IMR-90 (cell line): ENCODE data around the gene USP43.

Source experiments
- BHLHE40 ChIP-seq: fragments of 150-350 bp; IDR thresholded peaks from 2 replicates; pipeline ENCODE4 v1.6.1; 2016; ENCODE audit warnings: mild to moderate bottlenecking, low read depth, low read length
- CEBPB ChIP-seq: IDR thresholded peaks from 2 replicates; pipeline ENCODE4 v1.6.1; 2012; ENCODE audit warnings: low read depth, low read length, improper control_type of control experiment
- MAZ ChIP-seq: IDR thresholded peaks from 2 replicates; pipeline ENCODE4 v1.6.1; 2012; ENCODE audit warnings: low read depth, mild to moderate bottlenecking, low read length, improper control_type of control experiment, moderate library complexity, borderline replicate concordance
- MXI1 ChIP-seq: IDR thresholded peaks from 2 replicates; pipeline ENCODE4 v1.6.1; 2012; ENCODE audit warnings: low read depth, mild to moderate bottlenecking, low read length, moderate library complexity, borderline replicate concordance
- POLR2A ChIP-seq: IDR thresholded peaks from 2 replicates; pipeline ENCODE4 v1.6.1; 2012; ENCODE audit warnings: mild to moderate bottlenecking, low read depth, low read length
- RAD21 ChIP-seq: IDR thresholded peaks from 2 replicates; pipeline ENCODE4 v1.6.1; 2012; ENCODE audit warnings: low read length, improper control_type of control experiment
- RCOR1 ChIP-seq: IDR thresholded peaks from 2 replicates; pipeline ENCODE4 v1.6.1; 2012; ENCODE audit warnings: mild to moderate bottlenecking, low read length, improper control_type of control experiment; ENCODE audit not compliant: insufficient replicate concordance
- RFX5 ChIP-seq: IDR thresholded peaks from 2 replicates; pipeline ENCODE4 v1.8.0; 2012; ENCODE audit warnings: low read depth, mild to moderate bottlenecking, low read length, moderate library complexity
- SMC3 ChIP-seq: fragments of 150-350 bp; IDR thresholded peaks from 2 replicates; pipeline ENCODE4 v1.6.1; 2016; ENCODE audit warnings: low read depth, mild to moderate bottlenecking, antibody characterized with exemption, low read length, moderate library complexity
- TF ChIP-seq, protein P1 (sequence below): conservative IDR thresholded peaks from 2 replicates; pipeline ENCODE4 v1.5.1; 2012; ENCODE audit warnings: mild to moderate bottlenecking, low read depth, low read length, improper control_type of control experiment
- TF ChIP-seq, protein P2 (sequence below): fragments of 150-350 bp; IDR thresholded peaks from 2 replicates; pipeline ENCODE4 v1.6.1; 2017; ENCODE audit warnings: mild to moderate bottlenecking, antibody characterized with exemption, low read length, low read depth

DNA sequence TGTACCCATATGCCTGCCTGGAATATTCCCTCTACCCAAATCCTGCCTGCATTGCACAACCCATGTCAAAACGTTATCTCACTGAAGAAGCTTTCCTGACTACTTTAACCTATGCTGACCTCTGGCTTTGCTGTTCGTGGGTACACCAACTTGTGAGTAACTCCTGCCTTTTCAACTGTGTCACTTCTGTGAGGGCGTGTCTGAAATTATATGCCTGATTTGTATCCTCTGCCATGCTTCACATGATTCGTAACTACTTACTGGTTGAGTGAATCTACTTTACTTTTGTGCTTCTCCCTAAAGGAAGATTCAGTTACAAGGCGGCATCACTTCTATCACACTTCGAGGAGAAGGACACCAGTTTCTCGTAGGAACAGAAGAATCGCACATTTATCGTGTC, 33.3 kb upstream of the USP43 start:
- TF ChIP-seq RAD21 (no peak), POLR2A (no peak), SMC3 (no peak), MXI1 (no peak), BHLHE40 (no peak), RCOR1 (no peak), MAZ (no peak), RFX5 (no peak), CEBPB (no peak)
- TF ChIP-seq, protein P1, sequence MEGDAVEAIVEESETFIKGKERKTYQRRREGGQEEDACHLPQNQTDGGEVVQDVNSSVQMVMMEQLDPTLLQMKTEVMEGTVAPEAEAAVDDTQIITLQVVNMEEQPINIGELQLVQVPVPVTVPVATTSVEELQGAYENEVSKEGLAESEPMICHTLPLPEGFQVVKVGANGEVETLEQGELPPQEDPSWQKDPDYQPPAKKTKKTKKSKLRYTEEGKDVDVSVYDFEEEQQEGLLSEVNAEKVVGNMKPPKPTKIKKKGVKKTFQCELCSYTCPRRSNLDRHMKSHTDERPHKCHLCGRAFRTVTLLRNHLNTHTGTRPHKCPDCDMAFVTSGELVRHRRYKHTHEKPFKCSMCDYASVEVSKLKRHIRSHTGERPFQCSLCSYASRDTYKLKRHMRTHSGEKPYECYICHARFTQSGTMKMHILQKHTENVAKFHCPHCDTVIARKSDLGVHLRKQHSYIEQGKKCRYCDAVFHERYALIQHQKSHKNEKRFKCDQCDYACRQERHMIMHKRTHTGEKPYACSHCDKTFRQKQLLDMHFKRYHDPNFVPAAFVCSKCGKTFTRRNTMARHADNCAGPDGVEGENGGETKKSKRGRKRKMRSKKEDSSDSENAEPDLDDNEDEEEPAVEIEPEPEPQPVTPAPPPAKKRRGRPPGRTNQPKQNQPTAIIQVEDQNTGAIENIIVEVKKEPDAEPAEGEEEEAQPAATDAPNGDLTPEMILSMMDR = no peak
- TF ChIP-seq, protein P2, sequence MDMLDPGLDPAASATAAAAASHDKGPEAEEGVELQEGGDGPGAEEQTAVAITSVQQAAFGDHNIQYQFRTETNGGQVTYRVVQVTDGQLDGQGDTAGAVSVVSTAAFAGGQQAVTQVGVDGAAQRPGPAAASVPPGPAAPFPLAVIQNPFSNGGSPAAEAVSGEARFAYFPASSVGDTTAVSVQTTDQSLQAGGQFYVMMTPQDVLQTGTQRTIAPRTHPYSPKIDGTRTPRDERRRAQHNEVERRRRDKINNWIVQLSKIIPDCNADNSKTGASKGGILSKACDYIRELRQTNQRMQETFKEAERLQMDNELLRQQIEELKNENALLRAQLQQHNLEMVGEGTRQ = no peak
